ENCODE data around the gene RFC3.

DNA sequence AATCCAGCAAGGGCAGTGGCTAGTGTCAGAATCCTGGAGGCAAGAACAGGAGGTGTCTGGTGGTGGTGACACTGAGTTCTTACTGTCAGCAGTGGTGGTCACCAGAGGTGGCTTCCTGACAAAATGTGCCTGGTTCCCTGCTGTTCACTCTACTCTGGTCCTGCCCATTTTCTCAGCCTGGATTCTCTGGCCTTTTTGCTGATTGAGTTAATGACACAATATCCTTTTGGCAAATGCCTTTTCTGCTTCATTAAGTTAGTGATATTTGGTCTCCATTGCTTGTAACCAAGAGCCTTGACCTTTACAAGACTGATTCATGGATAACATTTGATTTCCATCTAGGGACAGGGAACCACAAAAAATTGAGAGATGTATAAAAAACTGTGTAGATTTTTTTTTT, 51.1 kb downstream of the RFC3 start:
- TF ChIP-seq, protein P1, sequence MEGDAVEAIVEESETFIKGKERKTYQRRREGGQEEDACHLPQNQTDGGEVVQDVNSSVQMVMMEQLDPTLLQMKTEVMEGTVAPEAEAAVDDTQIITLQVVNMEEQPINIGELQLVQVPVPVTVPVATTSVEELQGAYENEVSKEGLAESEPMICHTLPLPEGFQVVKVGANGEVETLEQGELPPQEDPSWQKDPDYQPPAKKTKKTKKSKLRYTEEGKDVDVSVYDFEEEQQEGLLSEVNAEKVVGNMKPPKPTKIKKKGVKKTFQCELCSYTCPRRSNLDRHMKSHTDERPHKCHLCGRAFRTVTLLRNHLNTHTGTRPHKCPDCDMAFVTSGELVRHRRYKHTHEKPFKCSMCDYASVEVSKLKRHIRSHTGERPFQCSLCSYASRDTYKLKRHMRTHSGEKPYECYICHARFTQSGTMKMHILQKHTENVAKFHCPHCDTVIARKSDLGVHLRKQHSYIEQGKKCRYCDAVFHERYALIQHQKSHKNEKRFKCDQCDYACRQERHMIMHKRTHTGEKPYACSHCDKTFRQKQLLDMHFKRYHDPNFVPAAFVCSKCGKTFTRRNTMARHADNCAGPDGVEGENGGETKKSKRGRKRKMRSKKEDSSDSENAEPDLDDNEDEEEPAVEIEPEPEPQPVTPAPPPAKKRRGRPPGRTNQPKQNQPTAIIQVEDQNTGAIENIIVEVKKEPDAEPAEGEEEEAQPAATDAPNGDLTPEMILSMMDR (IDR thresholded peaks at IDR 0.05), result no peak
- TF ChIP-seq POLR2A (IDR thresholded peaks at IDR 0.05), result no peak

All from adrenal gland (tissue), 5 donors.